ENCODE data around the gene ATXN7L3.

ATXN7L3 gene

GRCh38 chr17:44230140-44230539 is 30.5 kb upstream of the ATXN7L3 start:
- DNase-seq (ENCODE audit: insufficient read length, low spot score): no peak
- TF ChIP-seq PAX5 (IDR thresholded peaks at IDR 0.05; ENCODE audit: insufficient read depth, low read length, severe bottlenecking) (no peak), SPI1 (IDR thresholded peaks at IDR 0.05; ENCODE audit: low read depth, low read length) (no peak)
- no peak for FAIRE-seq

- DNase-seq (ENCODE audit: insufficient read length, low spot score) (no peak), FAIRE-seq (no peak)
- TF ChIP-seq POU2F2 (IDR thresholded peaks at IDR 0.05; ENCODE audit: low read depth, low read length): no peak
- TF ChIP-seq SPI1 (IDR thresholded peaks at IDR 0.05; ENCODE audit: low read depth, low read length): no peak
- no peak for TF ChIP-seq PAX5 (IDR thresholded peaks at IDR 0.05; ENCODE audit: insufficient read depth, low read length, severe bottlenecking)
- TF ChIP-seq TAF1 (IDR thresholded peaks at IDR 0.05; ENCODE audit: low read depth, low read length): no peak
- TF ChIP-seq POLR2AphosphoS5 (IDR thresholded peaks at IDR 0.05; ENCODE audit: low read depth, low read length): no peak
- no peak for TF ChIP-seq POLR2A (IDR thresholded peaks at IDR 0.05; ENCODE audit: low read depth, low read length)
Measured at GRCh38 chr17:44229090-44229489, 29.4 kb upstream of the ATXN7L3 start.

- FAIRE-seq: no peak
- no peak for TF ChIP-seq POU2F2 (IDR thresholded peaks at IDR 0.05; ENCODE audit: low read depth, low read length)
- TF ChIP-seq TAF1 (IDR thresholded peaks at IDR 0.05; ENCODE audit: low read depth, low read length): no peak
- DNase-seq (ENCODE audit: insufficient read length, low spot score): no peak
Measured at GRCh38 chr17:44223541-44224071, 23.9 kb upstream of the ATXN7L3 start.

GRCh38 chr17:44222112-44222869 is 22.6 kb upstream of the ATXN7L3 start:
- FAIRE-seq (peak; percentile 38), DNase-seq (ENCODE audit: insufficient read length, low spot score) (no peak)
- TF ChIP-seq POLR2A (IDR thresholded peaks at IDR 0.05; ENCODE audit: low read depth, low read length): no peak
- TF ChIP-seq SPI1 (IDR thresholded peaks at IDR 0.05; ENCODE audit: low read depth, low read length): no peak
- no peak for TF ChIP-seq POU2F2 (IDR thresholded peaks at IDR 0.05; ENCODE audit: low read depth, low read length)
- TF ChIP-seq TAF1 (IDR thresholded peaks at IDR 0.05; ENCODE audit: low read depth, low read length): no peak
- TF ChIP-seq POLR2AphosphoS5 (IDR thresholded peaks at IDR 0.05; ENCODE audit: low read depth, low read length): no peak

GRCh38 chr17:44221862-44222111 is 22.1 kb upstream of the ATXN7L3 start:
- FAIRE-seq (no peak), DNase-seq (ENCODE audit: insufficient read length, low spot score) (no peak)
- TF ChIP-seq POU2F2 (IDR thresholded peaks at IDR 0.05; ENCODE audit: low read depth, low read length): no peak
- no peak for TF ChIP-seq SPI1 (IDR thresholded peaks at IDR 0.05; ENCODE audit: low read depth, low read length)
- no peak for TF ChIP-seq POLR2A (IDR thresholded peaks at IDR 0.05; ENCODE audit: low read depth, low read length)
- no peak for TF ChIP-seq PAX5 (IDR thresholded peaks at IDR 0.05; ENCODE audit: insufficient read depth, low read length, severe bottlenecking)
- TF ChIP-seq POLR2AphosphoS5 (IDR thresholded peaks at IDR 0.05; ENCODE audit: low read depth, low read length): no peak
- no peak for TF ChIP-seq TAF1 (IDR thresholded peaks at IDR 0.05; ENCODE audit: low read depth, low read length)

GRCh38 chr17:44221084-44221861 is 21.6 kb upstream of the ATXN7L3 start:
- peak; percentile 66 for FAIRE-seq
- DNase-seq (ENCODE audit: insufficient read length, low spot score): peak; percentile 66
- TF ChIP-seq TAF1 (IDR thresholded peaks at IDR 0.05; ENCODE audit: low read depth, low read length) (peak; percentile 58; the same call in 1 of the 2 replicates), PAX5 (IDR thresholded peaks at IDR 0.05; ENCODE audit: insufficient read depth, low read length, severe bottlenecking) (no peak), POU2F2 (IDR thresholded peaks at IDR 0.05; ENCODE audit: low read depth, low read length) (peak; percentile 25; the same call in 1 of the 2 replicates), SPI1 (IDR thresholded peaks at IDR 0.05; ENCODE audit: low read depth, low read length) (no peak), POLR2A (IDR thresholded peaks at IDR 0.05; ENCODE audit: low read depth, low read length) (peak; percentile 58), POLR2AphosphoS5 (IDR thresholded peaks at IDR 0.05; ENCODE audit: low read depth, low read length) (peak; percentile 56; the same call in 1 of the 2 replicates)

GRCh38 chr17:44220213-44221083 is 20.8 kb upstream of the ATXN7L3 start:
- DNase-seq (ENCODE audit: insufficient read length, low spot score) (no peak), FAIRE-seq (no peak)
- 0 out of 2 replicates have a peak, but pooled peaks have one; percentile 37 for TF ChIP-seq POLR2AphosphoS5 (IDR thresholded peaks at IDR 0.05; ENCODE audit: low read depth, low read length)
- no peak; the same call in 1 of the 2 replicates for TF ChIP-seq POLR2A (IDR thresholded peaks at IDR 0.05; ENCODE audit: low read depth, low read length)
- TF ChIP-seq POU2F2 (IDR thresholded peaks at IDR 0.05; ENCODE audit: low read depth, low read length): no peak
- no peak for TF ChIP-seq SPI1 (IDR thresholded peaks at IDR 0.05; ENCODE audit: low read depth, low read length)
- TF ChIP-seq TAF1 (IDR thresholded peaks at IDR 0.05; ENCODE audit: low read depth, low read length): no peak
- no peak for TF ChIP-seq PAX5 (IDR thresholded peaks at IDR 0.05; ENCODE audit: insufficient read depth, low read length, severe bottlenecking)

GRCh38 chr17:44219616-44220212 is 20.0 kb upstream of the ATXN7L3 start, which contains the start of gene UBTF:
Gene UBTF (minus strand): TSS chr17:44219675. CDS start chr17:44218229, 1,446 bp downstream.
- TF ChIP-seq TAF1 (IDR thresholded peaks at IDR 0.05; ENCODE audit: low read depth, low read length): no peak
- no peak for TF ChIP-seq POLR2A (IDR thresholded peaks at IDR 0.05; ENCODE audit: low read depth, low read length)
- TF ChIP-seq PAX5 (IDR thresholded peaks at IDR 0.05; ENCODE audit: insufficient read depth, low read length, severe bottlenecking): no peak
- DNase-seq (ENCODE audit: insufficient read length, low spot score) (no peak), FAIRE-seq (no peak)

- no peak for FAIRE-seq
- TF ChIP-seq TAF1 (IDR thresholded peaks at IDR 0.05; ENCODE audit: low read depth, low read length) (peak; percentile 26; the same call in 1 of the 2 replicates), SPI1 (IDR thresholded peaks at IDR 0.05; ENCODE audit: low read depth, low read length) (no peak), POLR2AphosphoS5 (IDR thresholded peaks at IDR 0.05; ENCODE audit: low read depth, low read length) (peak; percentile 71), POLR2A (IDR thresholded peaks at IDR 0.05; ENCODE audit: low read depth, low read length) (peak; percentile 68)
Measured at GRCh38 chr17:44219108-44219615, 19.5 kb upstream of the ATXN7L3 start.

More at GRCh38 chr17:44219108-44219615, 19.5 kb upstream of the ATXN7L3 start:
- DNase-seq (ENCODE audit: insufficient read length, low spot score): peak; percentile 66
